Measurements from ENCODE around the gene ANXA6. TPM values are rescaled to one million over a fixed set of nuclear protein-coding genes. Genes with fewer than 3 reads are reported as not detected.
A peak's percentile ranks its signal among the peaks of the same experiment; 100 is the strongest.

ANXA6 gene
- total and polyA plus RNA-seq, 8 donors = 28.4 to 240 (median 88.2) TPM

DNA sequence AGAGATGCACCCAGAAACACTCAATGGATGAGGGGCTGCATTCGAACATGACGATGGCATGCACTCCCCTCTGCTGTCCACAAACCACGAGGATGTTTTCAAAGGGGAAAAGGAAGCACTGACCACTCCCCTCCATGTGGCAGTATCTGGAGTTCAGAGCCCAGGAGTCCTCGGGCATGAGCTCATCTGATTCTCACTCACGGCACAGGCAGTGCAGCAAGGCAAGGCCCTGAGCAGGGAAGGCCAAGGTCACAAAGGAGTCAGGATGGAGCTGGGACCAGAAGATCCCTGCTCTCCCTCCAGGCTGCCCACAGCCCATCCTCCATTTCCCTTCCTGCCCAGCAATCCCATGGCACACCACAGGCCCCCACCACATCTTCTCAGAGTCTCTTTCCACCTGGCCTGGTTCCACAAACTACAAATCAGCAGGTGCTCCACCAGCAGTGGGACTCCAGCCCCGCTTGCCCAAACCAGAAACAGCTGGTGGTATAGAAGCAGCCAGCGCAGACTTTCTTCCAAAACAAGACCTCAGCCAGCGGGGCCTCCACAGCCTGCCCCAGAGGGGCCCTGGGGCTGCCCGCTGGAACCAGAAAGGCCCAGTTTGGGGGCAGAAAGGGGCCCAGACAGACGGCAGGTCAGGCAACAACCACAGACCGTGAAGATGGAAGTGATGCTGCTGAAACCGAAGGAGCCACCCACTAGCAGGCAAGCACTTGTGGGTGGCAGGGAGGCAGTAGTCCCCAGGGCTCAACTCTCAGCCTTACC, 89.0 kb downstream of the ANXA6 start:
- TF ChIP-seq POLR2AphosphoS5 (IDR thresholded peaks at IDR 0.05) (no peak), EP300 (IDR thresholded peaks at IDR 0.05) (no peak), POLR2A (IDR thresholded peaks at IDR 0.05) (no peak)
- TF ChIP-seq, protein P1, sequence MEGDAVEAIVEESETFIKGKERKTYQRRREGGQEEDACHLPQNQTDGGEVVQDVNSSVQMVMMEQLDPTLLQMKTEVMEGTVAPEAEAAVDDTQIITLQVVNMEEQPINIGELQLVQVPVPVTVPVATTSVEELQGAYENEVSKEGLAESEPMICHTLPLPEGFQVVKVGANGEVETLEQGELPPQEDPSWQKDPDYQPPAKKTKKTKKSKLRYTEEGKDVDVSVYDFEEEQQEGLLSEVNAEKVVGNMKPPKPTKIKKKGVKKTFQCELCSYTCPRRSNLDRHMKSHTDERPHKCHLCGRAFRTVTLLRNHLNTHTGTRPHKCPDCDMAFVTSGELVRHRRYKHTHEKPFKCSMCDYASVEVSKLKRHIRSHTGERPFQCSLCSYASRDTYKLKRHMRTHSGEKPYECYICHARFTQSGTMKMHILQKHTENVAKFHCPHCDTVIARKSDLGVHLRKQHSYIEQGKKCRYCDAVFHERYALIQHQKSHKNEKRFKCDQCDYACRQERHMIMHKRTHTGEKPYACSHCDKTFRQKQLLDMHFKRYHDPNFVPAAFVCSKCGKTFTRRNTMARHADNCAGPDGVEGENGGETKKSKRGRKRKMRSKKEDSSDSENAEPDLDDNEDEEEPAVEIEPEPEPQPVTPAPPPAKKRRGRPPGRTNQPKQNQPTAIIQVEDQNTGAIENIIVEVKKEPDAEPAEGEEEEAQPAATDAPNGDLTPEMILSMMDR (IDR thresholded peaks at IDR 0.05) = no peak
- peak in 1 of 2 donors; percentile 32 for DNase-seq
- H3K4me1 ChIP-seq = peaks cover 60 to 96% (median 75%) of the 10 kb centered on the region in 4 donors
- H3K36me3 ChIP-seq = peaks cover 7 to 50% (median 17%) of the 10 kb centered on the region in 4 donors
- no peak overlapping the region for H3K4me3 ChIP-seq
- H3K9me3 ChIP-seq = no peaks in the 10 kb centered on the region
- H3K27ac ChIP-seq = peak overlapping the region; percentile 10 to 64 (median 53)
- 54 to 61% (median 60%) methylated on average over 10 to 12 of the region's 12 CpGs for WGBS, 5 donors
- no peaks in the 10 kb centered on the region for H3K27me3 ChIP-seq
- intact Hi-C loops (cut with DNase I; ENCODE audit: low total_unique reads) = no loop called here

DNA sequence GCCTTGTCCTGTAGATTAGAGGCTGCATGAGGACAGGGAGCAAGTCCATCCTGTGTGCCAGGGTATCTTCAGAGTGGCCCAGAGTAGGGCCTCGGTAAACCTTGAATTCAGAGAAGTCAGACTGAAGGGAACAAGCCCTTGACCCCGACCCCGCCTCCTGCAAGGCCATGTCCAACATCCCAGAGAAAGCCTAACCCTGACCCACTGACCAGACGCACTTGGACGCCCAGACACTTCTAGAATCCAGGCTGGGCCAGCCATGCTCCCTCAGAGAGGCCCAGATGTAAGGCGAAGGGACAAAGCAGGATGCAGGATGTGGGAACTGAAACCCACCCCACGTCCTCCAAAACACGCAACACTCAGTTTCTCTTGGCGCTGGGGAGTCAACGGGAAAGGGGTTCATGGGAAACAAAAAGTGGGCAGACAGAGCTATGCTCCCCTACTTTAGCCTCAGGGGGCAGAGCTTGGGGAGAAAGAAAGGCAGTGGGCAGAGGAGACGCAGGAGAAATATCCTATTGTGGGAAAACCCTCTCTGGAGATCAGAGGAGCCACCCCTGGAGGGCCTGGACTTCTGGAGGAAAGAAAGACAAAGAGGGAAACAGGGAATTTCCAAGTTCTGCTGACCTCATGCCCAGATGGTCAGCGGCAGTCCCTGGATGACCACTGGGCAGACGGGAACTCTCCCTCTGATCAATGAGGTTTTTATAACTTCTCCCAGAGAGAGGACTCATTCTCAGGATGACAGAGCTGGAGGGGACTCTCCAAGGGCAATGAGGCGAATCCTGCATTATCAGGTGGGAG, 89.7 kb downstream of the ANXA6 start:
- H3K27me3 ChIP-seq = no peaks in the 10 kb centered on the region
- H3K4me1 ChIP-seq = peaks cover 65 to 100% (median 81%) of the 10 kb centered on the region in 4 donors
- peak overlapping the region in 4 of 5 donors; percentile 41 to 64 (median 54) for H3K27ac ChIP-seq
- no peak for DNase-seq
- intact Hi-C loops (cut with DNase I; ENCODE audit: low total_unique reads) = no loop called here
- TF ChIP-seq POLR2A (IDR thresholded peaks at IDR 0.05) (no peak), POLR2AphosphoS5 (IDR thresholded peaks at IDR 0.05) (no peak), EP300 (IDR thresholded peaks at IDR 0.05) (no peak)
- TF ChIP-seq, protein P1 (IDR thresholded peaks at IDR 0.05) = no peak
- H3K36me3 ChIP-seq = peaks cover 14 to 58% (median 24%) of the 10 kb centered on the region in 4 donors
- no peak overlapping the region for H3K4me3 ChIP-seq
- no peaks in the 10 kb centered on the region for H3K9me3 ChIP-seq
- 66 to 86% (median 80%) methylated on average over 14 of the region's 14 CpGs for WGBS, 5 donors

DNA sequence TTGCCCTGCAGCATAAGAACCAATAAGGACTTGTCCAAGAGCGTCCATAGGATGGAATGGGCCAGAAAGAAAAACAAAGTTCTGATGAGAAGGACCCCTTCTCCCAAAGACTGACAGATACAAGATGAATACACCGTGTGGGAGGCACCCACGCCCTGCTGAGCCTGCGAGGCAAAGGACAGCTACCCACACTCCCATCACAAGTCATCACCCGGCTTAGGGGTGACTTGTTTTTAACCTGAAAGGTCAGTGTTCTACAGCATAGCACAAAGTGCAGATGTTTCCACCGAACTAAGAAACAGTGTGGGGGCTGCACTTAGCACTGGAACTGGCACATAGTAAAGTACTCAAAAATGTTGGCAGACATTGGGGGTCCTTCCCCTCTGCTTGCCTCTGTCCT, 90.7 kb downstream of the ANXA6 start:
- H3K4me1 ChIP-seq = peaks cover 60 to 100% (median 77%) of the 10 kb centered on the region in 4 donors
- WGBS, 5 donors = 76 to 83% (median 83%) methylated on average over 6 of the region's 6 CpGs
- H3K27ac ChIP-seq = no peak overlapping the region
- H3K9me3 ChIP-seq = no peaks in the 10 kb centered on the region
- DNase-seq = no peak
- H3K4me3 ChIP-seq = no peak overlapping the region
- H3K36me3 ChIP-seq = peaks cover 21 to 65% (median 33%) of the 10 kb centered on the region in 4 donors
- H3K27me3 ChIP-seq = no peaks in the 10 kb centered on the region
- TF ChIP-seq EP300 (IDR thresholded peaks at IDR 0.05) (no peak), POLR2A (IDR thresholded peaks at IDR 0.05) (no peak), POLR2AphosphoS5 (IDR thresholded peaks at IDR 0.05) (no peak)
- TF ChIP-seq, protein P1 (IDR thresholded peaks at IDR 0.05) = no peak
- intact Hi-C loops (cut with DNase I; ENCODE audit: low total_unique reads) = no loop called here

DNA sequence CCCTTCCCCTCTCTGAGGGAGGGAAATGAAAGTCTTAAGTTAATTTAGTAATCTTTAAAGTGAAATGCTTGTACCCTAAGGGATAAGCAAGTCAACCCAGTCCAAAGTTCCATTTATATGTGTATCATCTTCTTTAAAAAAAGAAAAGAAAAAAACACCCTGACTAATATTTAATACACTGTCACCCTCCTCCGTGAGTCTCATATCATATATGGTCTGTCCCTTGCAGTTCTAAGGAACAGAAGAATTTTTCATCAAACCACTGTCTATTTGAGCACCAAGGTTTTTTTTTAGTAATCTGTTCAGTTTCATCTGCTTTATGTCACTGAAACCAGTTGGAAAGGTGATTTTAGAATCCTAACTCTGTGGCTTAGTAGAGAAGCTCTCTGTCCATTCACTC, 92.0 kb downstream of the ANXA6 start:
- no peak for TF ChIP-seq POLR2AphosphoS5 (IDR thresholded peaks at IDR 0.05)
- no peak for TF ChIP-seq POLR2A (IDR thresholded peaks at IDR 0.05)
- TF ChIP-seq, protein P1 (IDR thresholded peaks at IDR 0.05) = no peak
- TF ChIP-seq EP300 (IDR thresholded peaks at IDR 0.05) = no peak
- peaks cover 32 to 68% (median 40%) of the 10 kb centered on the region in 4 donors for H3K36me3 ChIP-seq
- H3K4me1 ChIP-seq = peaks cover 53 to 100% (median 79%) of the 10 kb centered on the region in 4 donors
- DNase-seq = no peak
- H3K27me3 ChIP-seq = no peaks in the 10 kb centered on the region
- H3K27ac ChIP-seq = peak overlapping the region in 1 of 5 donors; percentile 8
- no peaks in the 10 kb centered on the region for H3K9me3 ChIP-seq
- 70 to 89% (median 87%) methylated on average over 1 of the region's 1 CpG for WGBS, 5 donors
- intact Hi-C loops (cut with DNase I; ENCODE audit: low total_unique reads) = no loop called here
- H3K4me3 ChIP-seq = no peak overlapping the region

All from stomach (tissue), 9 donors.